Neural progenitor cell (in vitro differentiated cells): Measurements from ENCODE around the gene NDUFB7. TPM values are rescaled to one million over a fixed set of nuclear protein-coding genes. Genes with fewer than 3 reads are reported as not detected.

Experiments used
- DNase-seq: peaks from one replicate; pipeline ENCODE4 v3.0.0-alpha.2; 2016; ENCODE audit warnings: low spot score
- H2AFZ ChIP-seq: fragments of 200-600 bp; sonication (generic); replicated peaks from 2 replicates; pipeline ENCODE4 v1.6.1; 2016; ENCODE audit warnings: antibody characterized with exemption
- H3F3A ChIP-seq: fragments of 200-600 bp; sonication (generic); 2 replicates; pipeline ENCODE4 v1.6.1; 2016; ENCODE audit warnings: antibody characterized with exemption, low read depth
- H3K27ac ChIP-seq: fragments of 200-600 bp; sonication (generic); 2 replicates; pipeline ENCODE4 v1.5.1; 2016; ENCODE audit warnings: mild to moderate bottlenecking
- H3K27me3 ChIP-seq: fragments of 200-600 bp; sonication (generic); 2 replicates; pipeline ENCODE4 v1.6.1; 2016; ENCODE audit warnings: mild to moderate bottlenecking, moderate library complexity
- H3K36me3 ChIP-seq: fragments of 200-600 bp; sonication (generic); 2 replicates; pipeline ENCODE4 v1.5.1; 2016
- H3K4me1 ChIP-seq: fragments of 200-600 bp; sonication (generic); 2 replicates; pipeline ENCODE4 v1.6.1; 2016; ENCODE audit warnings: mixed run types
- H3K4me2 ChIP-seq: fragments of 200-600 bp; sonication (generic); 2 replicates; pipeline ENCODE4 v1.6.1; 2016
- H3K4me3 ChIP-seq: fragments of 200-600 bp; sonication (generic); 2 replicates; pipeline ENCODE4 v1.5.1; 2016
- H3K79me2 ChIP-seq: fragments of 200-600 bp; sonication (generic); 2 replicates; pipeline ENCODE4 v1.6.1; 2016; ENCODE audit warnings: low read depth
- H3K9ac ChIP-seq: fragments of 200-600 bp; sonication (generic); 2 replicates; pipeline ENCODE4 v1.6.1; 2016
- H3K9me3 ChIP-seq: fragments of 200-600 bp; sonication (generic); 2 replicates; pipeline ENCODE4 v1.5.1; 2016; ENCODE audit warnings: low read depth
- H4K20me1 ChIP-seq: fragments of 200-600 bp; sonication (generic); 2 replicates; pipeline ENCODE4 v1.6.1; 2016; ENCODE audit warnings: low read depth
- H3K27ac Mint-ChIP-seq: 3 replicates; pipeline ENCODE4 v1.8.0; 2021; ENCODE audit warnings: mixed read lengths
- H3K27me3 Mint-ChIP-seq: 2 replicates; pipeline ENCODE4 v1.8.0; 2022; ENCODE audit warnings: low read depth, mild to moderate bottlenecking, inconsistent platforms, moderate library complexity, mixed read lengths; ENCODE audit not compliant: insufficient read depth
- H3K36me3 Mint-ChIP-seq: 3 replicates; pipeline ENCODE4 v1.8.0; 2021; ENCODE audit warnings: mixed read lengths
- H3K4me1 Mint-ChIP-seq: 3 replicates; pipeline ENCODE4 v1.8.0; 2021; ENCODE audit warnings: mixed read lengths
- H3K4me3 Mint-ChIP-seq: 3 replicates; pipeline ENCODE4 v1.8.0; 2021; ENCODE audit warnings: mild to moderate bottlenecking, moderate library complexity, mixed read lengths
- H3K9me3 Mint-ChIP-seq: 3 replicates; pipeline ENCODE4 v1.8.0; 2020; ENCODE audit warnings: mixed read lengths
- CTCF ChIP-seq: fragments of 200-600 bp; sonication (generic); IDR thresholded peaks from 2 replicates; pipeline ENCODE4 v1.5.1; 2017; ENCODE audit warnings: antibody characterized with exemption, mild to moderate bottlenecking
- EZH2 ChIP-seq: fragments of 200-600 bp; sonication (generic); IDR thresholded peaks from 2 replicates; pipeline ENCODE4 v1.6.1; 2017; ENCODE audit warnings: antibody characterized with exemption, mild to moderate bottlenecking, moderate library complexity
- EZH2phosphoT487 ChIP-seq: fragments of 200-600 bp; sonication (generic); IDR thresholded peaks from 2 replicates; pipeline ENCODE4 v1.6.1; 2017; ENCODE audit warnings: antibody characterized with exemption
- total RNA-seq: library from RNA; depleted of rRNA; stranded (reverse); fragments of >200 nt; gene quantifications from 2 replicates; pipeline ENCODE4 v1.2.3, GENCODE V29; 2015; ENCODE audit warnings: low replicate concordance

Gene NDUFB7
- total RNA-seq, 1 donor from 2014 or later: 38.0 TPM

DNA sequence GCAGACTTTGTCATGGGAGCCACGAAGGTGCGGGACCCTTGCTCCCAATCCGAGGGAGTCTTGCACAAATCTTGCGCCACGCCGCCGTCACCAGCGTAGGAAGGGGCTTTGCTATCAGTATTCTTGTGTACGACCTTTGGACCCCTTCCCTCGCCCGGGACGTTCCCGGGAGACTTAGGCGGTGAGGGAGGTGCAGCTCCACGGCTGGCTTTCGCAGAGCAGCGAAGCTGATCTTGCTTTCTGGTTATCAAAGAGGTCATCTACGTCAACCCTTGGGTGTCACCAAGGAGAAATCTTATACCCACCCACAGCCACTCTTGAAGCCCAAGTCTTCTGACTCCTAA lies 41.9 kb downstream of the NDUFB7 start:
- Histone ChIP-seq H3K9me3 (no peaks in the 10 kb centered on the region), H3F3A (peaks cover 30% of the 10 kb centered on the region), H3K36me3 (no peaks in the 10 kb centered on the region), H4K20me1 (peaks cover 25% of the 10 kb centered on the region), H3K79me2 (peaks cover 51% of the 10 kb centered on the region), H3K4me2 (peak overlapping the region; percentile 83), H2AFZ (peak overlapping the region; percentile 75), H3K9ac (peak overlapping the region; percentile 49), H3K4me3 (peak overlapping the region; percentile 75), H3K4me1 (peaks cover 6% of the 10 kb centered on the region), H3K27me3 (no peaks in the 10 kb centered on the region), H3K27ac (no peak overlapping the region)
- Mint-ChIP-seq H3K27ac (peak overlapping the region; percentile 93), H3K27me3 (peaks cover 5% of the 10 kb centered on the region), H3K36me3 (peaks cover 4% of the 10 kb centered on the region), H3K4me1 (peaks cover 22% of the 10 kb centered on the region), H3K4me3 (peak overlapping the region; percentile 94), H3K9me3 (no peaks in the 10 kb centered on the region)
- peak; percentile 79 for DNase-seq
- TF ChIP-seq EZH2 (no peak), CTCF (no peak), EZH2phosphoT487 (no peak)

DNA sequence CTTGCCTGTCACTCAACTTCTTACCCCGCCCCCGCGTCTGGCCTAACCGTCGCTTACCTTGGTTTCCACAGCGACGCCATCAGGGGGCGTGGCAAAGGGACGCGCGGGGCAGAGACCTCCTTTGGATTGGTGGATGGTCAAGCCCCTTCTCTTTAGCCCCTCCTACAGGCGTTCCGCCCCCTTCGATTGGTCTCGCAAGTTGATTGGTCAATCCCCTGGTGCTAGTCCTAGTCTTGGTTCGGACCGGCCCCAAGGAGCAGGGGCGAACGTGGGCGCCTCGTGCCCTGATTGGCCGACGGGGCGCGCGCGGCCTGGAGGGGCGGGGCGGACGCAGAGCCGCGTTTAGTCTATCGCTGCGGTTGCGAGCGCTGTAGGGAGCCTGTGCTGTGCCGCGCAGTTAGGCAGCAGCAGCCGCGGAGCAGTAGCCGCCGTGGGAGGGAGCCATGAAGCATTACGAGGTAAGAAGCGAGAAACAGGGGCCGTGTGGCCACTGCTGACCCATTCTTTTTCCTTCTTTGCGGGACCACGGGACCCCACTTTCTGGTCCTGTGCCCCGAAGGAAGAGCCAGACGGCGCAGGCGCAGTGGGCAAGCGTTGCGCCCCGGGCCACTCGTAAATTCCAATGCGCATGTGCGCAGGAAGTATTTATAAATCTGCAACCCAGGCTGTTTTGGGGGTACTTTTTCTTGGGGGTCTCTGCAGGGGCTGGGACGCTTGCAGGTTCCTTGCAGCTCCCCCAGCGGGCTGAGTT lies 42.4 kb downstream of the NDUFB7 start, which contains the start of gene TECR:
TECR (plus strand) TSS at position 341 of the 751 bp plus-strand sequence; CDS start at position 444, 103 bp downstream.
- H3K4me1 Mint-ChIP-seq: peaks cover 22% of the 10 kb centered on the region
- no peaks in the 10 kb centered on the region for H3K9me3 ChIP-seq
- H3K79me2 ChIP-seq: peaks cover 45% of the 10 kb centered on the region
- DNase-seq: peak; percentile 100
- no peaks in the 10 kb centered on the region for H3K36me3 ChIP-seq
- peaks cover 25% of the 10 kb centered on the region for H3F3A ChIP-seq
- H3K4me3 Mint-ChIP-seq: peak within 1 kb of the TSS; percentile 94
- no peak within 1 kb of the TSS for H3K27ac ChIP-seq
- peak within 1 kb of the TSS; percentile 83 for H3K4me2 ChIP-seq
- TF ChIP-seq EZH2phosphoT487: no peak
- TF ChIP-seq CTCF: no peak
- no peak for TF ChIP-seq EZH2
- H3K4me3 ChIP-seq: peak within 1 kb of the TSS; percentile 75
- peaks cover 6% of the 10 kb centered on the region for H3K4me1 ChIP-seq
- no peaks in the 10 kb centered on the region for H3K9me3 Mint-ChIP-seq
- H3K36me3 Mint-ChIP-seq: peaks cover 4% of the 10 kb centered on the region
- H3K27me3 ChIP-seq: no peaks in the 10 kb centered on the region
- H3K27ac Mint-ChIP-seq: peak within 1 kb of the TSS; percentile 93
- H2AFZ ChIP-seq: peak within 1 kb of the TSS; percentile 78
- peaks cover 20% of the 10 kb centered on the region for H4K20me1 ChIP-seq
- peak within 1 kb of the TSS; percentile 49 for H3K9ac ChIP-seq
- peaks cover 5% of the 10 kb centered on the region for H3K27me3 Mint-ChIP-seq

GRCh38 chr19:14528419-14529253 lies 43.2 kb downstream of the NDUFB7 start:
- peaks cover 24% of the 10 kb centered on the region for H3F3A ChIP-seq
- H3K27ac Mint-ChIP-seq: peak overlapping the region; percentile 82
- H3K4me1 Mint-ChIP-seq: peaks cover 22% of the 10 kb centered on the region

More at GRCh38 chr19:14528419-14529253, 43.2 kb downstream of the NDUFB7 start:
- TF ChIP-seq CTCF (no peak), EZH2 (no peak), EZH2phosphoT487 (no peak)
- Mint-ChIP-seq H3K27me3 (peaks cover 6% of the 10 kb centered on the region), H3K36me3 (peaks cover 4% of the 10 kb centered on the region), H3K4me3 (peak overlapping the region; percentile 94), H3K9me3 (no peaks in the 10 kb centered on the region)
- DNase-seq: no peak
- peak overlapping the region; percentile 50 for H3K4me3 ChIP-seq
- H3K4me1 ChIP-seq: peaks cover 6% of the 10 kb centered on the region
- H3K27ac ChIP-seq: no peak overlapping the region
- no peak overlapping the region for H3K9ac ChIP-seq
- H3K79me2 ChIP-seq: peaks cover 40% of the 10 kb centered on the region
- no peaks in the 10 kb centered on the region for H3K36me3 ChIP-seq
- no peaks in the 10 kb centered on the region for H3K27me3 ChIP-seq
- peaks cover 19% of the 10 kb centered on the region for H4K20me1 ChIP-seq
- peak overlapping the region; percentile 78 for H2AFZ ChIP-seq
- H3K9me3 ChIP-seq: no peaks in the 10 kb centered on the region
- peak overlapping the region; percentile 66 for H3K4me2 ChIP-seq
